HCT116 (cell line): ENCODE measurements around the gene FMN1. TPM values are rescaled to one million over a fixed set of nuclear protein-coding genes. Genes with fewer than 3 reads are reported as not detected.

ENCODE experiments used
- ATAC-seq: fragments of 200-7000 bp; cut with Tn5 transposase; 2 replicates; pipeline ENCODE4 v1.9.1; 2020; ENCODE audit warnings: mild to moderate bottlenecking, moderate library complexity
- BruUV-seq: library from RNA; stranded (reverse); fragments of 400-500 nt; replicated peaks from 2 replicates; lab custom pipeline; 2021; lab: Mats Ljungman, UMichigan
- CTCF ChIA-PET: fragments of 300-600 bp; sonication (Branson Sonifier 250); formaldehyde crosslinking; loops from one replicate; lab custom pipeline; 2021; ENCODE audit warnings: antibody characterized with exemption; lab: Charles Lee
- POLR2A ChIA-PET: fragments of 300-600, 350-600 bp; sonication (Branson Sonifier 250); formaldehyde crosslinking; loops from one replicate; lab custom pipeline; 2021; ENCODE audit warnings: antibody characterized with exemption; lab: Charles Lee
- RAD21 ChIA-PET, 2 experiments: fragments of 300-600 bp; sonication (Branson Sonifier 250); formaldehyde crosslinking; loops; one replicate each; lab custom pipeline; 2023; ENCODE audit warnings: low total read pairs in 2 of 2; ENCODE audit not compliant: uncharacterized antibody in 2 of 2, unreplicated experiment in 2 of 2, low non-redundant PET in 1 of 2; lab: Charles Lee
- DNase-seq: peaks from one replicate; pipeline ENCODE4 v3.0.0-alpha.2; 2010; ENCODE audit warnings: low read depth, low spot score
- H2AFZ ChIP-seq: fragments of 200-600 bp; shearing (Covaris generic), sonication (generic); 2 replicates; pipeline ENCODE4 v1.6.1; 2017; ENCODE audit warnings: low read depth, mixed run types, mixed read lengths, antibody characterized with exemption, low read length; ENCODE audit not compliant: poor library complexity, severe bottlenecking
- H3K27ac ChIP-seq: 2 replicates; pipeline ENCODE4 v1.5.1; 2012; ENCODE audit warnings: low read depth, low read length
- H3K27me3 ChIP-seq: fragments of 200-600 bp; sonication (generic); 2 replicates; pipeline ENCODE4 v1.6.1; 2016; ENCODE audit warnings: mixed run types, low read length, mixed read lengths; ENCODE audit not compliant: insufficient read depth
- H3K36me3 ChIP-seq, 2 experiments: fragments of 200-500 bp in 1 of 2; fragments of 200-600 bp in 1 of 2; sonication (Bioruptor generic) in 1 of 2; sonication (generic) in 1 of 2; 2 replicates each; pipeline versions ENCODE4 v1.5.1 to v1.6.1; 2014 to 2016; ENCODE audit warnings: low read length in 2 of 2, inconsistent platforms in 1 of 2, mixed read lengths in 1 of 2, mixed run types in 1 of 2; ENCODE audit not compliant: insufficient read depth in 2 of 2, control insufficient read depth in 1 of 2
- H3K4me1 ChIP-seq, 2 experiments: fragments of 200-600 bp in 1 of 2; sonication (generic) in 1 of 2; 2 replicates each; pipeline versions ENCODE4 v1.5.1 to v1.6.1; 2012 to 2017; ENCODE audit warnings: low read length in 2 of 2, inconsistent platforms in 1 of 2, mild to moderate bottlenecking in 1 of 2, mixed read lengths in 1 of 2, mixed run types in 1 of 2, moderate library complexity in 1 of 2; ENCODE audit not compliant: insufficient read depth in 2 of 2, control insufficient read depth in 1 of 2
- H3K4me2 ChIP-seq: fragments of 200-600 bp; sonication (generic); 2 replicates; pipeline ENCODE4 v1.6.1; 2017; ENCODE audit warnings: mixed run types, low read length, mixed read lengths
- H3K4me3 ChIP-seq, 2 experiments: fragments of 200-600 bp in 1 of 2; sonication (generic) in 1 of 2; replicated peaks in 1 of 2; 2 replicates each; pipeline ENCODE4 v1.5.1; 2011 to 2016; ENCODE audit warnings: low read length in 2 of 2, control low read depth in 1 of 2, low read depth in 1 of 2, mild to moderate bottlenecking in 1 of 2, mixed read lengths in 1 of 2, mixed run types in 1 of 2
- H3K79me2 ChIP-seq: fragments of 200-600 bp; sonication (generic); 2 replicates; pipeline ENCODE4 v1.6.1; 2017; ENCODE audit warnings: mild to moderate bottlenecking, mixed run types, low read length, moderate library complexity, mixed read lengths; ENCODE audit not compliant: insufficient read depth
- H3K9ac ChIP-seq: fragments of 200-600 bp; sonication (generic); 2 replicates; pipeline ENCODE4 v1.6.1; 2016; ENCODE audit warnings: low read length, mixed read lengths
- H3K9me2 ChIP-seq: fragments of 200-600 bp; sonication (generic), shearing (Covaris generic); 2 replicates; pipeline ENCODE4 v1.6.1; 2017; ENCODE audit warnings: mixed run types, mild to moderate bottlenecking, moderate library complexity; ENCODE audit not compliant: insufficient read depth
- H3K9me3 ChIP-seq, 2 experiments: fragments of 200-500 bp in 1 of 2; fragments of 200-600 bp in 1 of 2; sonication (Bioruptor generic) in 1 of 2; sonication (generic) in 1 of 2; 2 replicates each; pipeline ENCODE4 v1.6.1; 2014 to 2017; ENCODE audit warnings: low read length in 2 of 2, mixed read lengths in 2 of 2, inconsistent platforms in 1 of 2, low read depth in 1 of 2, mild to moderate bottlenecking in 1 of 2, mixed run types in 1 of 2, moderate library complexity in 1 of 2; ENCODE audit not compliant: control insufficient read depth in 1 of 2, insufficient read depth in 1 of 2
- H4K20me1 ChIP-seq: fragments of 200-600 bp; sonication (generic), shearing (Covaris generic); 2 replicates; pipeline ENCODE4 v1.6.1; 2017; ENCODE audit warnings: mixed run types, mild to moderate bottlenecking, moderate library complexity; ENCODE audit not compliant: insufficient read depth
- CEBPB ChIP-seq: IDR thresholded peaks from 2 replicates; pipeline ENCODE4 v1.6.1; 2012; ENCODE audit warnings: low read depth
- EGR1 ChIP-seq: IDR thresholded peaks from 2 replicates; pipeline ENCODE4 v1.6.1; 2012; ENCODE audit warnings: low read depth
- SRF ChIP-seq: IDR thresholded peaks from 2 replicates; pipeline ENCODE4 v1.6.1; 2012; ENCODE audit warnings: low read depth
- TCF7L2 ChIP-seq: IDR thresholded peaks from 2 replicates; pipeline ENCODE4 v1.7.0; 2011; ENCODE audit warnings: borderline replicate concordance, inconsistent platforms; ENCODE audit not compliant: insufficient read depth, insufficient read length; ENCODE audit errors: extremely low read depth
- ZFX ChIP-seq: fragments of 450-650 bp; IDR thresholded peaks from 2 replicates; pipeline ENCODE4 v1.6.1; 2017
- intact Hi-C: fragments of 100-400 bp; cut with micrococcal nuclease; formaldehyde crosslinking; loops from 2 replicates; pipeline ENCODE4 v1.10.0; 2022
- total RNA-seq: library from RNA; stranded (reverse); gene quantifications from one replicate; pipeline ENCODE4 v1.2.1, GENCODE V29; 2021; ENCODE audit not compliant: unreplicated experiment
- TF ChIP-seq, protein P1 (sequence below), 3 experiments: fragments of 200-600 bp in 1 of 3; sonication (generic) in 1 of 3; IDR thresholded peaks in 2 of 3; conservative IDR thresholded peaks in 1 of 3; 2 replicates each; pipeline ENCODE4 v1.5.1; 2012 to 2017; ENCODE audit warnings: low read depth in 2 of 3, low read length in 2 of 3, antibody characterized with exemption in 1 of 3, borderline replicate concordance in 1 of 3, control low read depth in 1 of 3, mild to moderate bottlenecking in 1 of 3, mixed read lengths in 1 of 3, mixed run types in 1 of 3, moderate library complexity in 1 of 3; ENCODE audit not compliant: insufficient read depth in 1 of 3
- TF ChIP-seq, protein P2 (sequence below): IDR thresholded peaks from 2 replicates; pipeline ENCODE4 v1.6.1; 2012
- TF ChIP-seq, protein P3 (sequence below): IDR thresholded peaks from 2 replicates; pipeline ENCODE4 v1.6.1; 2012

FMN1 gene
- total RNA-seq, 1 experiment from 2014 or later: 0.39 TPM

DNA sequence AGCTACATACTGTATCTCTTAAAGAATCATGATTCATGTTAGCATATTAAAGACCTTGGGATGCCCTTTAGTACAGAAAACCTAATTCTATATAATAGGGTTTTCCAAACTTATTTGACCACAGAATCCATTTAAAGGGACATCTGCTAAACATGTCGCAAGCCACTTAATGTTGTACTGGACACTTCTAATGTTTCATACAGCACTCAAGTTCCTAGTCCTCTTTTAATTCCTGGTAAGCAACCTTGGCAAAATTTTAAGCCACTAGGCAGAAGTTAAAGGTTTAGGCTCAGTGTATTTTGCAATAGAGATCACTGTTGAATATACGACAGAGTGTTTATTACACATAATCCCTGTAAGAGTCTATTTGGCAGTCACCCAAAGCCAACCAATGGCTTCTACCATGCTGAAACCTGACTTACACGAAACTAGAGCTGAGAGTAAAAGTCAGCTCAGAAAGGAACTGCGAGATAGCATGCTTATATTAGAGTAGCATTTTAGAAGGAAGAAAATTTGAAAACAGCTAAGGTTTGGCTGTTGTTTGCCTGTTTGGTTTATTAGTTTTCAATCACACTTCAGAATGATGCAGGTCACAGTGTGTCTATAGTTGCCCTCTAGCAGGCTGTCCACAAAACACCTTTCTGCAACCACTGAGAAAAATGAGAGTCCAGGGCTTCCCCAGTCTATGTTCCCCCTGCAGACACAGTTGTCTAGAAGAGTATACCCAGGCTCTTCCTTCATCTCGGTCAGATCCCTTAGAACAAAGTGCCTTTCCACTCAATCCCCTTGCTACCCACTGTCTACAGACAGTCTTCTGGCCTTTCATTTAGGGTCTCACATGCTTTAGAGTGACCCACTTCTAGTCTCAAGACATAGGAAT is 104.4 kb downstream of the FMN1 start:
- BruUV-seq: no TSS peak
- H3K27me3 ChIP-seq: no peaks in the 10 kb centered on the region
- H4K20me1 ChIP-seq: no peaks in the 10 kb centered on the region
- no peaks in the 10 kb centered on the region for H3K36me3 ChIP-seq
- H3K9me2 ChIP-seq: no peaks in the 10 kb centered on the region
- DNase-seq: no peak
- no peak overlapping the region for H3K27ac ChIP-seq
- ChIA-PET RAD21 (interaction anchor here in 1 of 2 experiments (1.8 kb wide), 1 partner anchor 42 kb away, joined by 5 read pairs; no protein-coding TSS in a partner anchor), CTCF (interaction anchor here (5.6 kb wide), 1 partner anchor 43 kb away, joined by 83 read pairs; no protein-coding TSS in a partner anchor), POLR2A (no interaction called here)
- H3K9ac ChIP-seq: no peak overlapping the region
- no peak overlapping the region for H2AFZ ChIP-seq
- no peak for TF ChIP-seq ZFX
- TF ChIP-seq SRF: no peak
- TF ChIP-seq, protein P1, sequence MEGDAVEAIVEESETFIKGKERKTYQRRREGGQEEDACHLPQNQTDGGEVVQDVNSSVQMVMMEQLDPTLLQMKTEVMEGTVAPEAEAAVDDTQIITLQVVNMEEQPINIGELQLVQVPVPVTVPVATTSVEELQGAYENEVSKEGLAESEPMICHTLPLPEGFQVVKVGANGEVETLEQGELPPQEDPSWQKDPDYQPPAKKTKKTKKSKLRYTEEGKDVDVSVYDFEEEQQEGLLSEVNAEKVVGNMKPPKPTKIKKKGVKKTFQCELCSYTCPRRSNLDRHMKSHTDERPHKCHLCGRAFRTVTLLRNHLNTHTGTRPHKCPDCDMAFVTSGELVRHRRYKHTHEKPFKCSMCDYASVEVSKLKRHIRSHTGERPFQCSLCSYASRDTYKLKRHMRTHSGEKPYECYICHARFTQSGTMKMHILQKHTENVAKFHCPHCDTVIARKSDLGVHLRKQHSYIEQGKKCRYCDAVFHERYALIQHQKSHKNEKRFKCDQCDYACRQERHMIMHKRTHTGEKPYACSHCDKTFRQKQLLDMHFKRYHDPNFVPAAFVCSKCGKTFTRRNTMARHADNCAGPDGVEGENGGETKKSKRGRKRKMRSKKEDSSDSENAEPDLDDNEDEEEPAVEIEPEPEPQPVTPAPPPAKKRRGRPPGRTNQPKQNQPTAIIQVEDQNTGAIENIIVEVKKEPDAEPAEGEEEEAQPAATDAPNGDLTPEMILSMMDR (IDR thresholded peaks at IDR 0.05 in 2 of 3, conservative IDR thresholded peaks at IDR 0.05 in 1 of 3; ENCODE audit: borderline replicate concordance in 1 of 3, insufficient read depth in 1 of 3, low read depth in 2 of 3, low read length in 2 of 3): no peak
- TF ChIP-seq, protein P2, sequence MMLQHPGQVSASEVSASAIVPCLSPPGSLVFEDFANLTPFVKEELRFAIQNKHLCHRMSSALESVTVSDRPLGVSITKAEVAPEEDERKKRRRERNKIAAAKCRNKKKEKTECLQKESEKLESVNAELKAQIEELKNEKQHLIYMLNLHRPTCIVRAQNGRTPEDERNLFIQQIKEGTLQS: no peak
- TF ChIP-seq EGR1: no peak
- TF ChIP-seq CEBPB: no peak
- no peak for TF ChIP-seq TCF7L2
- TF ChIP-seq, protein P3, sequence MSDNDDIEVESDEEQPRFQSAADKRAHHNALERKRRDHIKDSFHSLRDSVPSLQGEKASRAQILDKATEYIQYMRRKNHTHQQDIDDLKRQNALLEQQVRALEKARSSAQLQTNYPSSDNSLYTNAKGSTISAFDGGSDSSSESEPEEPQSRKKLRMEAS: no peak
- TF ChIP-seq, all 23 proteins: peak for 0
- H3K4me1 ChIP-seq: no peaks in the 10 kb centered on the region; a peak in 1 of 4 replicates
- H3K79me2 ChIP-seq: no peaks in the 10 kb centered on the region
- no peak for ATAC-seq
- H3K9me3 ChIP-seq: no peaks in the 10 kb centered on the region
- no peak overlapping the region for H3K4me2 ChIP-seq
- intact Hi-C loops: loop anchor here (10.0 kb wide), 3 partner anchors 135 to 635 kb away; no protein-coding TSS in a partner anchor
- H3K4me3 ChIP-seq: no peak overlapping the region
